Hematopoietic multipotent progenitor cell treated with erythropoietin and hydrocortisone succinate and interleukin-3 and kit ligand, for 17 days (in vitro differentiated cells): ENCODE results near the gene AFAP1L1.

ENCODE experiments used
- DNase-seq: peaks from one replicate; pipeline ENCODE4 v3.0.0-alpha.2; 2015; ENCODE audit warnings: low spot score

Gene AFAP1L1

DNA sequence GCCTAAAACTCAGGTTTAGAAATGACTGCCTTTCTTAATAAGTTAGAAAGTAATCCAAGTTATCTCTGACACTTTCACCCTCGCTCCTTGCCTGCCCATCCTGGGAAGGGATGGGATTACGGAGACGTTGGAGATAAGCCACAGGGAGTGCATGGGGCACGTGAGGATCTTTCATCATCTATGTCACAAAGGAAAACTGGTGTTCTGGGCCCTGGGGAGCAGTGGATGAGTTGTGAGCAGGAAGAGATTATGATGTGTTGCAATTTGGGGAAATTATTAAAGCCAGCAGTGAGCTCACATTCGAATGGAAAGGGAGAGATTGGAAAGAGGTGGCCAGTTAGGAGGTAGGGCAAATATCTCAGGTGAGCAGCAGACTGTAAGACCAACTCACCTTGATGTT lies 12.8 kb downstream of the AFAP1L1 start:
- no peak for DNase-seq

DNA sequence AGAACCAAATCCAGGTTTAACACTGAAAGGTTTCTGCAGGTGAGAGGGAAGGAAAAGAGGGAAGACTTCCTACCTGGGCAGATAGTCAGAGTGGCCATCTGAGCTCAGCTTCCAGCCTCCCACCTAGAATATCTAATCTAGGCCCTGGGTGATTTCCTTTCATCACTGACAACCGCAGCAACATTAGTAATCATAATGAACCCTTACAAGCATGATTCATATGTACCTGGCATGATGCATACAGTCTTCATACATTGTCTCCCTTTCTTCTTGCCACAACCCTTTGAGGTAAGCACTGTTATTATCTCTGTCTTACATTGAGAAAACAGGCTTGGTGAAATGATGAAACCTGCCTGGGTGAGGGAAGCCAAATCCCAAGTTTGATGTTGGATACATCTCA lies 13.5 kb downstream of the AFAP1L1 start:
- no peak for DNase-seq

- no peak for DNase-seq
Observed at GRCh38 chr5:149288436-149288835, 16.8 kb downstream of the AFAP1L1 start.

DNA sequence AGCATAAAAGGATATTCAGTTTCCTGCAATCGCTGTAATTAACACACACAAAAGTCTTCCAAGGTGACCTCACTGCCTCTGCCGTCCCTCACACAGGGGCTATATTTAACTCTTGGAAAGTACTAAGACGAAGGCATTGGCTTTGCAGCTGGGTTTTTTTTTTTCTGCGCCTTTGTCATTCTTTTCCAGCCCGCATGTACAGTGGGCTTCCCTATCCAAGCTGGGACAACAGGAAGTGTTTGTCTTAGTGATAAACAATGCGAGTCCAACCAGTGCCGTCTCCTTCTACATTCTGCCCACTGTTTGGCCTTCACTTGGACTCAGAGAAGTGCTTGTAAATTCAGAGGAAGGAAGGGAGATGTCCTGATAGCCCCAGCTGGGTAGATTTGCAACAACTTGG lies 17.6 kb downstream of the AFAP1L1 start:
- no peak for DNase-seq

- DNase-seq, result no peak
Observed at GRCh38 chr5:149294872-149295829, 23.5 kb downstream of the AFAP1L1 start.

GRCh38 chr5:149297340-149298025 lies 25.8 kb downstream of the AFAP1L1 start:
- DNase-seq, result no peak

- no peak for DNase-seq
Observed at GRCh38 chr5:149298163-149298562, 26.5 kb downstream of the AFAP1L1 start.

DNA sequence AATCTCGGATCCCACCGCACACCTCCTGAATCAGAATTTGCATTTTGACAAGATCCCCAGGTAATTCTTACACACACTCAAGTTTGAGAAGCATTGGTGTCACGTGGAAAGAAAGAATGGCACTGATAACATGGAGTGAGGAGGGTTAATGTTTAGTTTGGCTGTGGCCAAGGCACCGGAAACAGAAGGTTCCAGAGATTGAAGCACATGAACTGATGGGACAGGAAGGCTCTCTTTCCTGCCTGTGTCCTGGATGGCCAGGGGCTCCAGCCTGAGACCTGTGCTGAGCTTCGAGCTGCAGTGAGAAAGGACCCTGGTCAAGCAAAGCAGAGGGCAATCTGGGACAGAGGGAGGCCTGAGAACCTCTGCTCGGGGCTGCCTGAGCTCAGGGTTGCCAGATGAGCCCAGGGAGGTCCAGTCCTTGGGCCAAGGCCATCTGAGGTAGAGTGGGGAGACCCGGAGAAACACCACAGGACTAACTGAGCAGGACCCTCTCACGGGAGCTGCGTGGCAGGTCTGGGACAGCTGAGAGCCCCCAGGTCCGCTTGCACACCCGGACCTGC lies 27.3 kb downstream of the AFAP1L1 start:
- no peak for DNase-seq

DNA sequence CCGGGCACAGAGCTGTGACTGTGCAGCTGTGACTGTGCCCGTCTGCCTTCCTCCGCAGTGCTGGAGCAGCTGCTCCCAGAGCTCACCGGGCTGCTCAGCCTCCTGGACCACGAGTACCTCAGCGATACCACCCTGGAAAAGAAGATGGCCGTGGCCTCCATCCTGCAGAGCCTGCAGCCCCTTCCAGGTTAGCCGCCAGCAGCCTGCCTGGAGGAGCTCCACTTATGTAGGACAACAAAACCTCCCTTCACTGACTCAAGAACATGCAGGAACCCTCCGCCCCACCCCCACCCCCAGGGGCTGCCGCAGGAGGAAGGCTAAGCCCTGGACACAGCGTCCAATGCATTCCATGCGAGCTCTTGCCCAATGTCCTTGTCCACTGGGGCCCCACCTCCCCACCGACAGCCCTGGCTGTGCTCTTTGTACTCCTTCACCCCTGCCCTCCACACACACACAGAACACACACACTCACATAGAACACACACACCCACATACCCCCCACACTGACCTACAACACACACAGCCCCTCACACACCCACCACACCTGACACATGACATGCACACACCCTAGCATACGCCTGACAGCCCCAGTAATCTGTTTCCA lies 27.9 kb downstream of the AFAP1L1 start:
- no peak for DNase-seq

GRCh38 chr5:149300441-149300840 lies 28.8 kb downstream of the AFAP1L1 start:
- no peak for DNase-seq

- DNase-seq, result no peak
Observed at GRCh38 chr5:149301049-149301743, 29.5 kb downstream of the AFAP1L1 start.

DNA sequence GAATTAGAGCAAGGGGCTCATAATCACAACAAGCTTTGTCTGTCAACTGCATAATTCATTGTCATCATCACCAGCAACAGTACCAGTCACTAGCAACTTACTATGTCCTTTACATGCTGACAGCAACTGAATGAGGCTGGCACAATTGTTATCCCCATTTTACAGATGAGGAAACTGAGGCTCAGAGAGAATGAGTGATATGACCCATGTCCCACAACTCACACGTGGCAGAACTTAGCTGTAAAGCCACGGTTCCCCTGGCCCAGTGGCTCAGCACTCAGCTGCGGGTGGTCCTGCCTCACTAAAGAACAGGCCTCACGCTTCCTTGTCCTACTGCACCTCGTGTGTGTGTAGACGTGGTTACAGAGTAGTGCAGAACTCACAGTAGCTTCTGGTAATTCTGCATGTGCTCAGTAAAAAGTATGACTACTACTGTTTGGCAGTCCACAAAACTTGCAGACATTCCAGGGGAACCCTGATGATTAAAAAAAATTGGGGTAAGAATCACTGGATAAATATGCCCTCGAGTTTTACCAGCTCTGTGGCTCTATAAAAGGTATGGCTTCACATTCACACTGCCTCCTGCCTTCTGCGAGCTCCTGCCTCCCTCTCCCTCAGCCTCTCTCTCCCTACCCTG lies 30.2 kb downstream of the AFAP1L1 start:
- no peak for DNase-seq

- DNase-seq, result no peak
Observed at GRCh38 chr5:149302641-149303040, 31.0 kb downstream of the AFAP1L1 start.

GRCh38 chr5:149303210-149303609 lies 31.6 kb downstream of the AFAP1L1 start:
- DNase-seq, result no peak

DNA sequence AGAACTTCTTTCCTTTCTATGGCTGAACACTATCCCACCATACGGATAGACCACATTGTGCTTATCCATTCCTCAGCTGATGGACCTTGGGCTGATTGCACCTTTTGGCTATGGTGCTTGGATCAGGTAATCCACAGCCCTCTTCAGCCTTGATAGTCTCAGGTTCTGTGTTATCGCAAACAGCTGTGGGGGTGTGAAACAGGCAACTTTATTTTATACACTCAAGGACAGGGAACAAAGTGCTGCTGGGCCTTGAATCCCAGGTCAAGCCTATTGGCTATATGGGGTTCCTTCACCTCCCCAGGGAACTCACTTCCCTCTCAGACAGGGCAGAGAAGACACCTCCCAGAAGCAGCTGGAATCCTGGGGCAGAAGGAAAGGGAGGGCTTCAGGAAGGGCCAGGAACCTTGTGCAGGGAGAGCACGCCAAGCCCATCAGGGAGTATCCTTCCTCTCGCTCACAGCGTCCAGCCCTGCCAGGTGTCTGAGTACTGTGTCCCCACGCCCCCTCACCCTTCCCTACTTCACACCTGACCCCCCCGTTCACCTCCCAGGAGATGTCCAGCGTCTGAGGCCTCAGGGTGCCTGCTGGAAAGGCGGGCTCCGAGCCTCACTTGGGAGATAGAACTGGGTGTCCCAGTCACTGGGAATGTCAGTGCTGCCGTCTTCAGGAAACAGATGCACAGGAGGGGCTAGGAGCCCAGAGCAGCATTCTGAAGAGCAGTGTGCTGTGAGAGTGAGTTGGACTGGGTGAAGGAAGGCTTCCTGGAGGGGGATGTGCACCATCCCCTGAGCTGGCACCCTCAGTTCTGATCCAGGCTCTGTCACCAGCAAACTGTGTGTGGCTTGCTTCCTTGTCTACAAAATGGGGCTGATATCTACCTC lies 32.8 kb downstream of the AFAP1L1 start:
- no peak for DNase-seq

DNA sequence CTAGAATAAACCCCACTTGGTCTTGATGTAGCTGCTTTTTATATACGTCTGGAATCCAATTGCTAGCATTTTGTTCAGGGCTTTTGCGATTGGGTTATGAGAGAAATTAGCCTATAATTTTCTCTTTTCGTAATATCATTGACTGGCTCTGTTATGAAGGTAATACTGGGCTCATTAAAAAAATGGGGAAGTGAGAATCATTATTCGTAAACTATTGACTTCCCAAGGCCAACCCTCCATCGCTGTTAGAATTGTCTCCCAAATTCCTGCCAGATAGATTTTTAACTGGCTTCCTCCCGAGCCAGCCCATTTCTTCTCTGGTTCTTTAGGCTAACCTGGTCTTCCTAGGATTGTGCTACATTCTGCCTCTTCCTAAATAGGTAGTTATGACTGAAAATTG lies 37.7 kb downstream of the AFAP1L1 start:
- no peak for DNase-seq

- DNase-seq, result no peak
Observed at GRCh38 chr5:149310488-149310887, 38.8 kb downstream of the AFAP1L1 start.

- no peak for DNase-seq
Observed at GRCh38 chr5:149310947-149311658, 39.4 kb downstream of the AFAP1L1 start.

GRCh38 chr5:149313151-149313841 lies 41.6 kb downstream of the AFAP1L1 start:
- DNase-seq, result no peak
